GM21576 (cell line): ENCODE results near the gene MDFI.

Source experiments
- ATAC-seq: cut with Tn5 transposase; IDR thresholded peaks from one replicate; pipeline ENCODE4 v1.9.1; 2021; ENCODE audit warnings: mild to moderate bottlenecking, moderate library complexity; ENCODE audit not compliant: unreplicated experiment

The MDFI gene

GRCh38 chr6:41684311-41685180 is 46.3 kb downstream of the MDFI start:
- no peak for ATAC-seq

- ATAC-seq: no peak
Observed at GRCh38 chr6:41685641-41686380, 47.5 kb downstream of the MDFI start.

GRCh38 chr6:41687501-41688175 is 49.4 kb downstream of the MDFI start:
- no peak for ATAC-seq

- no peak for ATAC-seq
Observed at GRCh38 chr6:41688256-41688965, 50.1 kb downstream of the MDFI start.

DNA sequence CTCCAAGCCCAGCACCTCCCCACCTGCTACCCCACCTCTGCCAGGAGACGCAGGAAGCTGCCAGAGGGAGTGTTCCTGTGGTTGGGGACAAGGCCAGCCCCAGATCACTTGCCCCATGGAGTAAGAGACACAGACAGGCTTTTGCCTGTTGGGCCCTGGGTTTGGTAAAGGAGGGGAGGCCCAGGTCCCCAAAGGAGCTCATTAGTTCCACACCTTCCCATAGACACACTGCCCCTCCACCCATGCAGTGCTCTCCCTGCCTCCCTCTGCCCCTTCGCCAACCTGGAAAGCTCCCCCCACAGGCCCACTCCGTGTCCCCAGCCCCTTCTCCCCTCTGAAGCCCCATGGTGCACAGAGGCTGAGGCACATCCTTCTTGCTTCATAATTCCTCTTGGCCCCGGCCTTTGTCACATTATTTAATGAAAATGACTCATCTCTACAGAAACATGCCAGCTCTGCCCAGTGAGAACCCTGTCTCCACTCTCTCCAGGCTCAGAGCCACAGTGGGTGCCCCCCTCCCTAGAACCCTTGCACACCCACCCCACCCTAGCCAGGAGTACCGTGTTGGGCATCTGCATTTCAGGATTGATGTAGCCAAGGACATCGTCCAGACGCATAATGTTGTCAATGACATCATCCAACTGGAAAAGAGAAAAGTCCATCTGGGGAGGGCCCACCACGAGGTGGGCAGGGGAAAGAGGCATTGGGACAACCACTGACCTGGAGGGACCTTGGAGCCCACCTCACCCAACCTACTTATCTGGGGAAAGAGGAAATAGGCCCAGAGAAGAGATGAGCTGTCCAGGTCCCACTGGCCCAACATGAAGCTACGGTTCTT is 51.1 kb downstream of the MDFI start:
- no peak for ATAC-seq

- ATAC-seq: no peak
Observed at GRCh38 chr6:41690541-41691330, 52.5 kb downstream of the MDFI start.

- ATAC-seq: no peak
Observed at GRCh38 chr6:41691426-41692079, 53.3 kb downstream of the MDFI start.

DNA sequence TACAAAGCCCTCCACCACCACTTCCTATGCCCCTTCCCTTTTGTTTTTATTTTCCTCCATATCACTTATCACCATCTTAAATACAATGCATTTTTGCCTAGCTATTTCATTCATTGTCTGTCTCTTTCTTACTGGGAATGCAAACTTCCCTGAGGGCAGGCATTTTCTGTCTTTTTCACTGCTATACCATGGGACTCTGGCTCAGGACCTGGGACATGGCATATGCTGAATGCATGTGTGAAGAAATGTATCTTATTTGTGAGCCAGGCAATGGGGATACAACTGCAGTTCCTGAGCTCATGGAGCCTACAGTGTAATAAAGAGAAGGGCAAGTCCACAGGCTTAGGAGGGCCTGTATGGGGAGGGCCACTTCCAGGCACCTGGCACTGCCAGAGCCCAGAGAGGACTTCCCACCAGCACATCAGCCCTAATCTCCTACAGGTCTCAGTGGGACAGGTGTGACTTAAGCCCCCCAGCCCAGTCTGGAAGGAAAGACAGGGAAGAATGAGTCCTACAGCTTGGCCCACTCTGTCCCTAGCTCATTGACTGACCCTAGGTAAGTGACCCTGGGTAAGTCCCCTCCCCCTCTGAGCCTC is 53.9 kb downstream of the MDFI start:
- ATAC-seq: no peak

DNA sequence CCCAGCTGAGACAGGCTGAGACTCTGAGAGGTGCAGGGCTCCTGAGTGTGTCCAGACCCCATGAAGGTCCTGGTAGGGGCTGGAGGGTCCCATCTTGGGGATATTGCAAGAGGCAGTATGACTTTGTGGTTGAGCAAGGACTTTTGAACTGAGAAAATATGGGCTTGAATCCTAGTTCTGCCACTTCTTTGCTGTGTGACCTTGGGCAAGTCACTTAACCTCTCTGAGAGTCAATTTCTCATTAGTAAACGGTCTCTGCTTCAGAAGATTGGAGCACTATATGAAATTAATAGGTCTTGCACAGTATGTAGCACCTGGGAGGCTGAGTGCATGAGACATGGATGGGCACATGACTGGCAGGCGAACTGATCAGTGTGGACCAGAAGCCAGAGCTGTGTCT is 54.5 kb downstream of the MDFI start:
- ATAC-seq: no peak

DNA sequence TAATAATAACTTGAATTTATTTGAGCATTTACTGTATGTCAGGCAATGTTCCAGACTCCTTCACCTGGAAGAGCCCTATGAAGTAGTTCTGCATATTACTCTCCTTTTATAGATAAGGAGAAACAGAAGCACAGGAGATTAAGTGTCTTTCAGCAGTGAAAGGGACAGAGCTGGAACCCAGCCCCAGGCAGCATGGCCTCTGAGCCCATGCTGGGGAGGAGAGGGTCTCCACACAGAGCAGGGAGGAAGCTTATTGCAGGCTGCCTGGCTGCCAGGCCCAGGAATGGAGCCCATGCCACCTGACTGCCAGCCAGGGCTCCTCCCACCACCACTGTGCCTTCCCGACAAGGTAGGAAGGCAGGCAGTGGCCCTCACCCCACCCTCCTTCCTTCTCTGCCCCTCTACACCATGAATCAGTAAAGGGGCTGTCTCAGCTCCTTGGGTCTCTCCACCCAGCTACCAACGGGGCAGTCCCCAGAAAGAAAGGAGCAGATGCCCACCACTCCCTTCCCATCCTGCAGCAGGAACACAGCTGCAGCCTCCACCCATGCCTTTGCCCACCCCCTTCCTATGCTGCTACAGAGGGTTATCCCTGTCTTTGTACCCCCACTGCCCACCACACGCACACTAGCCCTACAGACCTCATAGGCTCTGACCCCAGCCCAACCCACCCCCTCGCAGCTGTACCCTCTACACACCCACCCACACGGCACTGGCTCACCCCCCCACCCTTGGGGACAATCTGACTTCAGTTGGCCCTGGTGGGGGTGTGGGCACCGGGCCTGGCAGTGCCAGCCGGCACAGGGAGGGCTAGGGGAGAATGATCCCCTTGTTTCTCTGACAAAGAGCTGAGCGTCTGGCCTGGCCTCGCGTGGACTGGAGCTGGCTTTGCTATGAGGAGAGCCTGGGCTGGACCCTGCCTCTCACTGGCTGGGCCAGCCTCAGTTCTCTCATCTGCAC is 55.3 kb downstream of the MDFI start:
- ATAC-seq: no peak

GRCh38 chr6:41694815-41695526 is 56.7 kb downstream of the MDFI start:
- ATAC-seq: no peak

DNA sequence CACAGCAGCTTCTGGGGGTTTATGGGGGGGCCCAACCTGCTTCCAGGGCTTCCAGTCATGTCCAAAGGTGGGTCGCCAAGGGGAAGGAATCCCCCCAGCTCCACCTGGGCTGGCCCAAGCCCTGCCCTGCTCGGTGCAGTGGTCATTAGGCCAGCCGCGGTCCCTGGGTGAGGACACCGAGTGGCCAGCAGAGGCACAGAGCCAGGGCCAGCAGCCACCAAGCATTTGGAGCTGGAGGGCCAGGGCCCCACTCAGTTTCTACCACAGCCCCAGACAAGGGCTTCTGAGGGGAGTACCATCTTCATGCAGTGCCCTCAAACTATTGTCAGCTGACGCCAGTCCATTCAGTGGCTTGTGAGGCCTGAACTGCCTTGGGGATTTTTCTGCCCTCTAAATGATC is 57.6 kb downstream of the MDFI start:
- no peak for ATAC-seq

DNA sequence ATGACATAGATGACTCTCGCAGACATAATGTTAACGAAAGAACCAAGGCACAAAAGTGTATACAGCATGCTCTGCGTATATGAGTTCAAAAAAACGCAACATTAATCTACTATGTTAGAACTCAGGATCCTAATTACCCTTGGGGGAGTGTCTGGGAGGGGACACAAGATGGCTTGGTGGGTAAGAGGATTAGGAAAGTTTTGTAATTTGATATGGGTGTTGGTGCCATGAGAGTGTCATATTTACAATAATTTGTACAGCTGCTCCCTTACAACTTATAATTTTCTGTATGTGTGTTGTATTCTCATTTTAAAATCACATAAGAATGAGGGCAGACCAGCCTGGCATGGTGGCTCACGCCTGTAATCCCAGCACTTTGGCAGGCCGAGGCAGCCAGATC is 58.5 kb downstream of the MDFI start:
- no peak for ATAC-seq

DNA sequence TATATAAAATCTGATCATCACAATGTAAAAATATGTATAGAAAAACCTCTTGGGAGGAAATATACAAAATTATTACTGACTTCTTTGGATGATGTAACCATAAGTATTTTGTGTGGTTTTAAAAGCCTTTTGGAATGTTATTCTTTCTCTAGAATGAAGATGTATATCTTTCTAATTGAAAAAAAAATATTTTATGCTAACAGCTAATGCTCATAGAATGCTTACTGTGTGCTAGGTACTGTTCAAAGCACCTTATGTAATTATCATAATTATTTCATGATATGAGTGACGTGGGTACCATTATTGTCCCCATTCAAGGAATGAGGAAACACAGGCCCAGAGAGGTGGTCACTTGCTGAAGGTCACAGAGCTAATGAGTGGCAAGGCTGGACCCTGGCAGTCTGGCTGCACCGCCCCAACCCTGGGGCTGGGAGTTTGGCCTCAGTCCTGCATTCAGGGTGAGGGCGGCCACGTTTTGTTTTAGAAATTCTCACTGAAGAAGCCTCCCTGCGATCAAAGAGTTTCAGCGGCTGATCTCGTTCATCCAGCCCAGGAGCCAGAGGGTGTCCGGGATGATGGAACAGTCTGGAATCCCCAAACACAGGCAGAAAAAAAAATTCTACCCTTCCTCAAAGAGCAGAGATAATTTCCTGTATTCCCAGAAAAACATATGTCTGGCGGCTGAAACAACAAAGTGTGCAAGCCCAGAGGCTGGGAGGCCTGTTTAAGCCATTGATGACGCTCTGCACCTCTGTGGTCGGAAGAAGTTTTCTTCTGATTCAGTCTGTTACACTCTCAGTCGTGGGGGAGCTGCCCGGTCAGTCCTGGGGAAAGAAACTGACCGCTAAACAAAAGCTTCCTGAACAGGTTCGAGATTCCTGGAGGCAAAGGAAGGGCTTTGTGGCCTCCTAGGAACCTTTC is 59.9 kb downstream of the MDFI start:
- ATAC-seq: no peak

DNA sequence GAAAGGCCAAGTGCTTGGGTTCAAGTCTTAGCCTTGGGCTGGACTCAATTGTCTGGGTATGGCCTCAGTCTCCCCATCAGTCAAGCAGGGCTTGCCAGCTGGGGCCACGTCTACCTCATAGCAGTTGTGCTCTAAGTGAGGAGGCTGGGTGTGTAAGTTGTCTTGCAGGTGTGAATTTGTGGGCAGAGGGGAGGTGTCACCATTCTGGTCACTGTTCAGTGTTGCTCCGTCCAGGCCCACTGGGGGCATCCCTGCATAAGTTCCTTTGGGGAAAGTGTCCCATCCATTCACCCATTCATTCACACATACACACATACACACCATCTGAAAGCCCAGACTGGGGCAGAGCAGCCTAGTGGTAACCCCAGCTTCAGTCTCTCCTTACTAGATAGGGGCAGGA is 60.8 kb downstream of the MDFI start:
- ATAC-seq: no peak
